PC-3 (cell line): Measurements from ENCODE around the gene AMPD3.
A peak's percentile ranks its signal among the peaks of the same experiment; 100 is the strongest.

Source experiments
- EZH2 ChIP-seq: fragments of 300-600 bp; sonication (generic); IDR thresholded peaks from one replicate; pipeline ENCODE4 v1.6.1; 2017; ENCODE audit warnings: antibody characterized with exemption, mild to moderate bottlenecking, low read length; ENCODE audit not compliant: unreplicated experiment
- TF ChIP-seq, protein P1 (sequence below): fragments of 300-600 bp; sonication (generic); conservative IDR thresholded peaks from 2 replicates; pipeline ENCODE4 v1.5.1; 2017; ENCODE audit warnings: antibody characterized with exemption, low read depth, mild to moderate bottlenecking, low read length

DNA sequence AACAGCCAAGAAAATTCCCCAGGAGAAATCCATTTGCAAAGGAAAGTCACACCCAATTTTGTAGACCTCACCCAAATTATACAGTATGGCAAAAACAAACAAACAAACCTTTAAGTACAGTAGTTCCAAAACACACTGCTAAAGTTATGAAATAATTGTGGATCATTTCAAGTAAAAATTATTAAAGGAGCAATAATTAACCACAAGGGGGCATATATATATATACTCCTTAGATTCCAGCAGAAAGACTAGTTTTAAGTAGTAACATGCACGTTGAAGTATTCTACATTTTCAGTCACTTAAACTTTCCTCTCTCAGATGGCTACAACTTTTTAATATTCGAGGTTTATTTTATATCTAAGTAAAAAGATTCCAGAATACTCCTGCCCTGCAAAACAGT lies 59.1 kb downstream of the AMPD3 start:
- TF ChIP-seq, protein P1, sequence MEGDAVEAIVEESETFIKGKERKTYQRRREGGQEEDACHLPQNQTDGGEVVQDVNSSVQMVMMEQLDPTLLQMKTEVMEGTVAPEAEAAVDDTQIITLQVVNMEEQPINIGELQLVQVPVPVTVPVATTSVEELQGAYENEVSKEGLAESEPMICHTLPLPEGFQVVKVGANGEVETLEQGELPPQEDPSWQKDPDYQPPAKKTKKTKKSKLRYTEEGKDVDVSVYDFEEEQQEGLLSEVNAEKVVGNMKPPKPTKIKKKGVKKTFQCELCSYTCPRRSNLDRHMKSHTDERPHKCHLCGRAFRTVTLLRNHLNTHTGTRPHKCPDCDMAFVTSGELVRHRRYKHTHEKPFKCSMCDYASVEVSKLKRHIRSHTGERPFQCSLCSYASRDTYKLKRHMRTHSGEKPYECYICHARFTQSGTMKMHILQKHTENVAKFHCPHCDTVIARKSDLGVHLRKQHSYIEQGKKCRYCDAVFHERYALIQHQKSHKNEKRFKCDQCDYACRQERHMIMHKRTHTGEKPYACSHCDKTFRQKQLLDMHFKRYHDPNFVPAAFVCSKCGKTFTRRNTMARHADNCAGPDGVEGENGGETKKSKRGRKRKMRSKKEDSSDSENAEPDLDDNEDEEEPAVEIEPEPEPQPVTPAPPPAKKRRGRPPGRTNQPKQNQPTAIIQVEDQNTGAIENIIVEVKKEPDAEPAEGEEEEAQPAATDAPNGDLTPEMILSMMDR: peak; percentile 65
- no peak for TF ChIP-seq EZH2
